Astrocyte (in vitro differentiated cells and primary cell): ENCODE data around the gene CD8B2. TPM values are rescaled to one million over a fixed set of nuclear protein-coding genes. Genes with fewer than 3 reads are reported as not detected.
"Not testable (repeated sequence)": the region's sequence is repeated elsewhere in the genome, so short reads cannot be mapped to it uniquely, and the experiment has no call there.

Experiments used
- DNase-seq: peaks from one replicate; pipeline ENCODE4 v3.0.0-alpha.2; 2010; ENCODE audit warnings: low read depth
- FAIRE-seq: peaks from 2 replicates; lab custom pipeline; 2011; peaks lifted over from hg19 to GRCh38; lab: Jason Lieb, UNC
- H2AFZ ChIP-seq: 2 replicates; pipeline ENCODE4 v1.6.0; 2012; ENCODE audit warnings: low read depth, low read length, inconsistent platforms
- H3K27ac ChIP-seq: 2 replicates; pipeline ENCODE4 v1.5.1; 2011; ENCODE audit warnings: low read depth, low read length, inconsistent platforms
- H3K27me3 ChIP-seq: 2 replicates; pipeline ENCODE4 v1.6.0; 2011; ENCODE audit warnings: low read length, inconsistent platforms; ENCODE audit not compliant: insufficient read depth
- H3K36me3 ChIP-seq: 2 replicates; pipeline ENCODE4 v1.5.1; 2011; ENCODE audit warnings: low read length, inconsistent platforms; ENCODE audit not compliant: insufficient read depth
- H3K4me1 ChIP-seq: 2 replicates; pipeline ENCODE4 v1.5.1; 2011; ENCODE audit warnings: low read length, inconsistent platforms; ENCODE audit not compliant: insufficient read depth
- H3K4me2 ChIP-seq: 2 replicates; pipeline ENCODE4 v1.6.0; 2012; ENCODE audit warnings: low read length, inconsistent platforms
- H3K4me3 ChIP-seq: 2 replicates; pipeline ENCODE4 v1.5.1; 2011; ENCODE audit warnings: low read depth, mild to moderate bottlenecking, low read length, inconsistent platforms; ENCODE audit not compliant: insufficient read depth
- H3K79me2 ChIP-seq: 2 replicates; pipeline ENCODE4 v1.6.0; 2012; ENCODE audit warnings: mild to moderate bottlenecking, low read length, inconsistent platforms; ENCODE audit not compliant: insufficient read depth
- H3K9ac ChIP-seq: 2 replicates; pipeline ENCODE4 v1.6.0; 2012; ENCODE audit warnings: mild to moderate bottlenecking, low read length, inconsistent platforms
- H3K9me3 ChIP-seq: 2 replicates; pipeline ENCODE4 v1.5.1; 2012; ENCODE audit warnings: low read depth, mild to moderate bottlenecking, low read length, inconsistent platforms; ENCODE audit not compliant: insufficient read depth
- H4K20me1 ChIP-seq: 2 replicates; pipeline ENCODE4 v1.6.0; 2012; ENCODE audit warnings: low read length, inconsistent platforms; ENCODE audit not compliant: insufficient read depth
- H3K27ac Mint-ChIP-seq: one replicate; pipeline ENCODE4 v1.8.0; 2021; ENCODE audit warnings: mild to moderate bottlenecking, mixed read lengths; ENCODE audit not compliant: unreplicated experiment
- H3K27me3 Mint-ChIP-seq: one replicate; pipeline ENCODE4 v1.8.0; 2021; ENCODE audit warnings: low read depth, mixed read lengths; ENCODE audit not compliant: unreplicated experiment
- H3K36me3 Mint-ChIP-seq: one replicate; pipeline ENCODE4 v1.8.0; 2021; ENCODE audit warnings: low read depth, mixed read lengths; ENCODE audit not compliant: unreplicated experiment
- H3K4me1 Mint-ChIP-seq: one replicate; pipeline ENCODE4 v1.8.0; 2021; ENCODE audit warnings: low read depth, mixed read lengths; ENCODE audit not compliant: unreplicated experiment
- H3K4me3 Mint-ChIP-seq: one replicate; pipeline ENCODE4 v1.8.0; 2021; ENCODE audit warnings: mild to moderate bottlenecking, moderate library complexity, mixed read lengths; ENCODE audit not compliant: unreplicated experiment
- H3K9me3 Mint-ChIP-seq: one replicate; pipeline ENCODE4 v1.8.0; 2021; ENCODE audit warnings: mild to moderate bottlenecking, mixed read lengths; ENCODE audit not compliant: unreplicated experiment
- total RNA-seq: library from RNA; stranded (reverse); gene quantifications from 2 replicates; pipeline ENCODE4 v1.2.1, GENCODE V29; 2021

CD8B2 gene
- total RNA-seq, 1 donor from 2014 or later = not detected

DNA sequence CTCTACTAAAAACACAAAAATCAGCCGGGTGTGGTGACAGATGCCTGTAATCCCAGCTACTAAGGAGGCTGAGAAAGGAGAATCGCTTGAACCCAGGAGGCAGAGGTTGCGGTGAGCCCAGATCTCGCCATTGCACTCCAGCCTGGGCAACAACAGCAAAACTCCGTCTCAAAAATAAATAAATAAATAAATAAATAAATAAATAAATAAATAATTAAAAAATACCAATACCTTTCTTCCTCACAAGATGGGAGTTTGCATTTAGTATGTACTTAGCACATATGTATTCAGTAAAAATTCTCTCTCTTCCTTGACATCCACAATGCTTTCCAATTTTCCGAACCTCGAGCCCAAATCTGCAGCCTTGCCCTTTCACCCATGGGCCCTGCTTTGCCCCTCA is 13.2 kb downstream of the CD8B2 start:
- not testable (repeated sequence) for FAIRE-seq, H3K79me2 ChIP-seq, H3K4me1 Mint-ChIP-seq, H3K9me3 ChIP-seq, H3K36me3 ChIP-seq, H3K27me3 Mint-ChIP-seq, H2AFZ ChIP-seq, H3K27ac Mint-ChIP-seq, H3K4me2 ChIP-seq, H3K27ac ChIP-seq, H3K9me3 Mint-ChIP-seq, H3K27me3 ChIP-seq, DNase-seq, H3K9ac ChIP-seq, H3K36me3 Mint-ChIP-seq, H4K20me1 ChIP-seq, H3K4me1 ChIP-seq, H3K4me3 Mint-ChIP-seq, H3K4me3 ChIP-seq

GRCh38 chr2:106502351-106502750 is 15.2 kb downstream of the CD8B2 start:
- not testable (repeated sequence) for H3K36me3 ChIP-seq, H3K27me3 Mint-ChIP-seq, H3K27ac ChIP-seq, H3K9me3 ChIP-seq, H3K4me3 Mint-ChIP-seq, H3K4me1 ChIP-seq, H3K36me3 Mint-ChIP-seq, H3K4me3 ChIP-seq, H3K4me1 Mint-ChIP-seq, H2AFZ ChIP-seq, H3K9ac ChIP-seq, H3K79me2 ChIP-seq, H3K4me2 ChIP-seq, H3K27me3 ChIP-seq, H4K20me1 ChIP-seq, H3K27ac Mint-ChIP-seq, H3K9me3 Mint-ChIP-seq, FAIRE-seq, DNase-seq

- not testable (repeated sequence) for DNase-seq, H3K4me3 ChIP-seq, H3K4me2 ChIP-seq, H3K36me3 ChIP-seq, H3K79me2 ChIP-seq, H3K27ac ChIP-seq, H3K27ac Mint-ChIP-seq, H3K4me3 Mint-ChIP-seq, H3K9me3 Mint-ChIP-seq, H4K20me1 ChIP-seq, H3K4me1 ChIP-seq, H3K9me3 ChIP-seq, H3K27me3 Mint-ChIP-seq, H3K27me3 ChIP-seq, H3K9ac ChIP-seq, FAIRE-seq, H3K4me1 Mint-ChIP-seq, H2AFZ ChIP-seq, H3K36me3 Mint-ChIP-seq
Measured at GRCh38 chr2:106504192-106504591, 17.0 kb downstream of the CD8B2 start.

- DNase-seq = not testable (repeated sequence)
Measured at GRCh38 chr2:106504787-106505186, 17.6 kb downstream of the CD8B2 start.

DNA sequence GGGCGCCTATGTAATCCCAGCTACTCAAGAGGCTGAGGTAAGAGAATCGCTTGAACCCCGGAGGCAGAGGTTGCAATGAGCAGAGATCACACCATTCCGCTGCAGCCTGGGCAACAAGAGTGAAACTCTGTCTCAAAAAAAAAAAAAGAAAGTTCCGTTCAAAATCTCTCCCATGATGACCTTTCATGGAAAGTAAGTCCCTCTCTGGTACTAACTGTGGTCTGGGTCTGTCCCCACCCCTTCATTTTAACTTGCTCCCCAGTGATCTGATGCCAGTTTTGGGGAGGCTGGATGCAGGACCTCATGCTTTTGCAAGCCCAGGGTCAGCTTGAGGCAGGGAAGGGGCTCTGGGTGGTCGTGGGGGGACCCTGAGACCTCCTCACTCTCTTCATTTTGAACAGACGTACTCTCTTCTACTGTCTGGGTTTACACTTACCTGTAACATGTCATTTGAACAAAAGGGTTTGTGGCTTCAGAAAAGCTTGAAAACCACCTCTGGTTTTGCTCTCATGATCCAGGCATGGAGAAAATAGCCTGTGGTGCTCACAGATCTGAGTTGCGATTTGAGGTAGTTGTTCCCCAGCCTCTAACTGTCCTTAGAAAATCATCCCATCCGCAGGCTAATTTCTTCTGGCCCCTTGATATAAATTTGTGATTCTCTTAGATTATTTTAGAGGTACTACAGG is 19.0 kb downstream of the CD8B2 start:
- H3K27me3 ChIP-seq, FAIRE-seq, H3K9ac ChIP-seq, H3K4me1 ChIP-seq, H3K36me3 Mint-ChIP-seq, H3K4me2 ChIP-seq, H3K9me3 Mint-ChIP-seq, H3K4me1 Mint-ChIP-seq, H3K4me3 ChIP-seq, H3K79me2 ChIP-seq, H3K36me3 ChIP-seq, H3K27ac ChIP-seq, H3K4me3 Mint-ChIP-seq, H3K9me3 ChIP-seq, H4K20me1 ChIP-seq, H2AFZ ChIP-seq, DNase-seq, H3K27me3 Mint-ChIP-seq, H3K27ac Mint-ChIP-seq: not testable (repeated sequence)

More at GRCh38 chr2:106504787-106505186, 17.6 kb downstream of the CD8B2 start:
- H3K9me3 Mint-ChIP-seq, H3K4me3 Mint-ChIP-seq, H3K27me3 Mint-ChIP-seq, H3K4me1 Mint-ChIP-seq, H3K4me1 ChIP-seq, H3K9me3 ChIP-seq, H2AFZ ChIP-seq, H4K20me1 ChIP-seq, FAIRE-seq, H3K4me3 ChIP-seq, H3K27ac Mint-ChIP-seq, H3K79me2 ChIP-seq, H3K36me3 Mint-ChIP-seq, H3K27me3 ChIP-seq, H3K4me2 ChIP-seq, H3K9ac ChIP-seq, H3K36me3 ChIP-seq, H3K27ac ChIP-seq: not testable (repeated sequence)

DNA sequence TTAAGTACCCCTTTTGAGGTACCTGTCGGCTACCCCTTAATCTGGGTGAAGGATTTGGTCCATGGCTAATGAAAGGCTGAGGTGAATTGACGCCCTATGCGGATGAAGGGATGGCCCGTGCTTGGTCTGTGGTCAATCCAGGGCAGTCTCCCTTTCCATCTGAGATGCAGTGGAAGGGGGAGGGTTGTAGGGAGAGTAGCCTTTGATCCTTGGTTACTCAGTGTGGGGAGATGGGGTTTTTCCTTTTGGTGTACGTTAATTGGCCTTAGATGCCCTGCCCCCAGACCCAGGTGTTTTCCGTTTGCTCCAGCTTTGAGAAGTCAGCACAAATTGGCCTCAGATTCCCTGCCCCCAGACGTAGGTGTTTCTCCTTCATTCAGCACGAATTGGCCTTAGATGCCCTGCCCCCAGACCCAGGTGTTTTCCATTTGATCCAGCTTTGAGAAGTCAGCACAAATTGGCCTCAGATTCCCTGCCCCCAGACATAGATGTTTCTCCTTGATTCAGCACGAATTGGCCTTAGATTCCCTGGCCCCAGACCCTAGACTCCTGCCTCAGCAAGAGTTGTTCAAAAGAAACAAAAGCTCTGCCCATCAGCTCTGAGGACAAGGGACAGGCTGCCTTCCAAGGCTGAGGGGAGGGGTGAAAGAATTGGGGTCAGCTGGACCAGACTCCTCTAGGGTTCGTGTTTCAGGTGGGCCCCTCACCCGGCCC is 21.7 kb downstream of the CD8B2 start:
- not testable (repeated sequence) for DNase-seq, H3K36me3 Mint-ChIP-seq, H3K27ac ChIP-seq, H3K9me3 Mint-ChIP-seq, H3K27me3 ChIP-seq, FAIRE-seq, H3K9me3 ChIP-seq, H3K27ac Mint-ChIP-seq, H2AFZ ChIP-seq, H3K9ac ChIP-seq, H4K20me1 ChIP-seq, H3K4me1 ChIP-seq, H3K79me2 ChIP-seq, H3K4me1 Mint-ChIP-seq, H3K36me3 ChIP-seq, H3K27me3 Mint-ChIP-seq, H3K4me3 Mint-ChIP-seq, H3K4me2 ChIP-seq, H3K4me3 ChIP-seq
